MCF 10A (cell line): ENCODE data around the gene GABBR1. TPM values are rescaled to one million over a fixed set of nuclear protein-coding genes. Genes with fewer than 3 reads are reported as not detected.

Experiments used
- BruUV-seq: library from RNA; stranded (reverse); fragments of 400-500 nt; replicated peaks from 2 replicates; lab custom pipeline; 2021; lab: Mats Ljungman, UMichigan
- CTCF ChIA-PET: fragments of 300-600 bp; sonication (Branson Sonifier 250); formaldehyde crosslinking; extraction: SDS; loops from one replicate; lab custom pipeline; 2021; ENCODE audit warnings: antibody characterized with exemption, inconsistent platforms; lab: Yijun Ruan, JAX
- POLR2A ChIA-PET: fragments of 300-600, 350-650 bp; sonication (Branson Sonifier 250); formaldehyde crosslinking; extraction: SDS; loops from one replicate; lab custom pipeline; 2020; ENCODE audit warnings: antibody characterized with exemption, inconsistent platforms; lab: Yijun Ruan, JAX
- DNase-seq: peaks from one replicate; pipeline ENCODE4 v3.0.0-alpha.2; 2018; ENCODE audit not compliant: unreplicated experiment
- H3K27ac Mint-ChIP-seq: one replicate; pipeline ENCODE4 v1.8.0; 2022; ENCODE audit warnings: mild to moderate bottlenecking, low read depth, mixed read lengths; ENCODE audit not compliant: unreplicated experiment
- H3K27me3 Mint-ChIP-seq: one replicate; pipeline ENCODE4 v1.8.0; 2022; ENCODE audit warnings: mixed read lengths; ENCODE audit not compliant: insufficient read depth, unreplicated experiment
- H3K36me3 Mint-ChIP-seq: one replicate; pipeline ENCODE4 v1.8.0; 2022; ENCODE audit warnings: mild to moderate bottlenecking, moderate library complexity, mixed read lengths; ENCODE audit not compliant: insufficient read depth, unreplicated experiment
- H3K4me1 Mint-ChIP-seq: one replicate; pipeline ENCODE4 v1.8.0; 2022; ENCODE audit warnings: mixed read lengths; ENCODE audit not compliant: insufficient read depth, unreplicated experiment
- H3K4me3 Mint-ChIP-seq: one replicate; pipeline ENCODE4 v1.8.0; 2022; ENCODE audit warnings: mild to moderate bottlenecking, moderate library complexity, mixed read lengths; ENCODE audit not compliant: unreplicated experiment
- H3K9me3 Mint-ChIP-seq: one replicate; pipeline ENCODE4 v1.8.0; 2022; ENCODE audit warnings: mixed read lengths; ENCODE audit not compliant: unreplicated experiment
- intact Hi-C: fragments of 100-400 bp; cut with micrococcal nuclease; formaldehyde crosslinking; loops from 2 replicates; pipeline ENCODE4 v1.14.1; 2022
- total RNA-seq: library from RNA; stranded (reverse); gene quantifications from 2 replicates; pipeline ENCODE4 v1.2.3, GENCODE V29; 2022
- TF ChIP-seq, protein P1 (sequence below): fragments of 200-600 bp; IDR thresholded peaks from one replicate; pipeline ENCODE4 v1.8.0; 2022; ENCODE audit warnings: antibody characterized with exemption, mild to moderate bottlenecking; ENCODE audit not compliant: unreplicated experiment

GABBR1 gene
- total RNA-seq, 1 experiment from 2014 or later, result 38.8 TPM

DNA sequence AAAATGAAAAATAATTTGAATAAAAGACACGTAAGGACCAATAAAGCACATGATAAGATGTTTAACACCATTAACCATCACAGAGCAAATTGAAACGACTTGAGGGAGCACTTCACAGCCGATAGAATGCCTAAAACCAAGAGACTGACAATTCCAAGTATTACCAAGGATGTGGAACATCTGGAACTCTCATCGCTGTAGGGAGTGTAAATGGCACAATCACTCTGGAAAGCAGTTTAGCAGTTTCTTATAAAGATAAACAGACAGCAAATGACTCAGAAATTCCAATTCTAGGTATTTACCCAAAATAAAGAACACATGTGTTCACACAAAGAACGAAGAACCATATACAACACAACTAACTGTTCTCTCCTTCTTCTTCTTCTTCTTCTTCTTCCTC lies 65.0 kb downstream of the GABBR1 start:
- intact Hi-C loops, result no loop called here
- POLR2A ChIA-PET, result interaction anchor here (0.6 kb wide), 2 partner anchors 563 to 582 kb away, joined by 3 to 4 read pairs; partner anchors contain the start of gene ZNF311
- TF ChIP-seq, protein P1, sequence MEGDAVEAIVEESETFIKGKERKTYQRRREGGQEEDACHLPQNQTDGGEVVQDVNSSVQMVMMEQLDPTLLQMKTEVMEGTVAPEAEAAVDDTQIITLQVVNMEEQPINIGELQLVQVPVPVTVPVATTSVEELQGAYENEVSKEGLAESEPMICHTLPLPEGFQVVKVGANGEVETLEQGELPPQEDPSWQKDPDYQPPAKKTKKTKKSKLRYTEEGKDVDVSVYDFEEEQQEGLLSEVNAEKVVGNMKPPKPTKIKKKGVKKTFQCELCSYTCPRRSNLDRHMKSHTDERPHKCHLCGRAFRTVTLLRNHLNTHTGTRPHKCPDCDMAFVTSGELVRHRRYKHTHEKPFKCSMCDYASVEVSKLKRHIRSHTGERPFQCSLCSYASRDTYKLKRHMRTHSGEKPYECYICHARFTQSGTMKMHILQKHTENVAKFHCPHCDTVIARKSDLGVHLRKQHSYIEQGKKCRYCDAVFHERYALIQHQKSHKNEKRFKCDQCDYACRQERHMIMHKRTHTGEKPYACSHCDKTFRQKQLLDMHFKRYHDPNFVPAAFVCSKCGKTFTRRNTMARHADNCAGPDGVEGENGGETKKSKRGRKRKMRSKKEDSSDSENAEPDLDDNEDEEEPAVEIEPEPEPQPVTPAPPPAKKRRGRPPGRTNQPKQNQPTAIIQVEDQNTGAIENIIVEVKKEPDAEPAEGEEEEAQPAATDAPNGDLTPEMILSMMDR, result no peak
- H3K27me3 Mint-ChIP-seq, result peaks cover 73% of the 10 kb centered on the region
- CTCF ChIA-PET, result no interaction called here
- H3K4me3 Mint-ChIP-seq, result no peak overlapping the region
- no peaks in the 10 kb centered on the region for H3K9me3 Mint-ChIP-seq
- no TSS peak for BruUV-seq
- no peak for DNase-seq
- no peak overlapping the region for H3K27ac Mint-ChIP-seq
- no peaks in the 10 kb centered on the region for H3K36me3 Mint-ChIP-seq
- H3K4me1 Mint-ChIP-seq, result no peaks in the 10 kb centered on the region

DNA sequence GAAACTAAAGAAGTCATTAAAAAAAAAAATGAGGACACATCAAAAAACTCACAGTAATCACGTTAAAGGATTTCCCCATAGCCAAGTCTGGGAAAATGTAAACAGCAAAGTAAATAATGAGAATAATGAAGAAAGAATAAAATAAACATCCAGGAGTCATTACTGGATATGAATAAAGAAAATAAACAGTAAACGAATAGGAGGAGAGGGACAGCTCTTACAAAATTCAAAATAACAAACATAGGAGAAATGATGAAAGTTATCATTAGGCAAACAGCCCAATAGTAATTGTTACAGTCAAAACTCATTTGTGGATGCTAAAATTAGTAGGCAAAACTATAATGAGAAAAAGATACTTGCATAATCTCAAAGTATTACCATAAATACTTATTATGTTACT lies 65.4 kb downstream of the GABBR1 start:
- TF ChIP-seq, protein P1, result no peak
- no TSS peak for BruUV-seq
- no peaks in the 10 kb centered on the region for H3K4me1 Mint-ChIP-seq
- intact Hi-C loops, result no loop called here
- no peak for DNase-seq
- POLR2A ChIA-PET, result interaction anchor here (0.6 kb wide), 1 partner anchor 582 kb away, joined by 3 read pairs; no protein-coding TSS in a partner anchor
- CTCF ChIA-PET, result no interaction called here
- H3K36me3 Mint-ChIP-seq, result no peaks in the 10 kb centered on the region
- no peak overlapping the region for H3K4me3 Mint-ChIP-seq
- no peak overlapping the region for H3K27ac Mint-ChIP-seq
- H3K27me3 Mint-ChIP-seq, result peaks cover 76% of the 10 kb centered on the region
- no peaks in the 10 kb centered on the region for H3K9me3 Mint-ChIP-seq

DNA sequence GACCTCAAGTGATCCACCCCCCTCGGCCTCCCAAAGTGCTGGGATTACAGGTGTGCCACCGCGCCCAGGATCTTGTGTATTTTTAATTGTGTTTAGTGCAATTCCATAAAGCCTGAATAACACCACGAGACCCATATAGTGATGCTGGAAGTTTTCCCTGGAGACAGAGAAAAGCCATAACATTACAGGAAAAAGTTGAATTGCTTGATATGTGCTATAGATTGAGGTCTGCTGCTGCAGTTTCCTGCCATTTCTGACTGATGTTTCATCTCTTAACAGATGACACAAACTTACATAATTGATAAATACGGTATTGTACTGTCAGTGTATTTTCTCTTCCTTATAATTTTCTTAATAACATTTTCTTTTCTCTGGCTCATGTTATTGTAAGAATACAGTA lies 66.1 kb downstream of the GABBR1 start:
- DNase-seq, result no peak
- intact Hi-C loops, result no loop called here
- no TSS peak for BruUV-seq
- Mint-ChIP-seq H3K4me3 (no peak overlapping the region), H3K9me3 (no peaks in the 10 kb centered on the region), H3K27ac (no peak overlapping the region), H3K36me3 (no peaks in the 10 kb centered on the region), H3K27me3 (peaks cover 76% of the 10 kb centered on the region), H3K4me1 (no peaks in the 10 kb centered on the region)
- ChIA-PET CTCF (no interaction called here), POLR2A (no interaction called here)
- TF ChIP-seq, protein P1, result no peak

DNA sequence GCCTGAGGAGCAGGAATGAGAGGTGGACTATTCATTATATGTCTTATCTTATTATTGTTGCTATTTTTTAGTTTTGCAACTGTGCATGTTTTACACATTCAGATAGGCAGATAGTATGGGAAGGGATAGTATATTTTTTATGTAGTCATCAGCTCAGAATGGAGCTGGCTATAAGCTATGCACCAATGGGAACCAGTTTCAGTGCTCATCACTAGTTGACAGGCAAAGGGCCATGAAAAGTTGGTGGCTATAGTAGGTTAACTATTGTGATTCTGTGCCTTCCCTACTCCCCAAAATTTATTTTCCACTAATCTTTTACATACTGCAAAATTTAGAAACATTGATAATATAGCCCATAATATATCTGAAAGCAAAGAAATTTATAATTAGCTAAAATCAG lies 68.1 kb downstream of the GABBR1 start:
- H3K4me3 Mint-ChIP-seq, result no peak overlapping the region
- TF ChIP-seq, protein P1, result no peak
- H3K27ac Mint-ChIP-seq, result no peak overlapping the region
- BruUV-seq, result no TSS peak
- H3K27me3 Mint-ChIP-seq, result peaks cover 83% of the 10 kb centered on the region
- H3K9me3 Mint-ChIP-seq, result no peaks in the 10 kb centered on the region
- intact Hi-C loops, result no loop called here
- no peaks in the 10 kb centered on the region for H3K4me1 Mint-ChIP-seq
- ChIA-PET CTCF (interaction anchor here (0.7 kb wide), 1 partner anchor 1004 kb away, joined by 5 read pairs; no protein-coding TSS in a partner anchor), POLR2A (no interaction called here)
- no peaks in the 10 kb centered on the region for H3K36me3 Mint-ChIP-seq
- DNase-seq, result no peak
